PC-9 (cell line): ENCODE results near the gene CEP78. TPM values are rescaled to one million over a fixed set of nuclear protein-coding genes. Genes with fewer than 3 reads are reported as not detected.
"Not testable (repeated sequence)": the region's sequence is repeated elsewhere in the genome, so short reads cannot be mapped to it uniquely, and the experiment has no call there.

Source experiments
- BruUV-seq: library from RNA; stranded (reverse); fragments of 400-500 nt; replicated peaks from 2 replicates; lab custom pipeline; 2021; lab: Mats Ljungman, UMichigan
- CTCF ChIA-PET: fragments of 300-600 bp; sonication (Branson Sonifier 250); formaldehyde crosslinking; loops from one replicate; lab custom pipeline; 2022; ENCODE audit warnings: antibody characterized with exemption; lab: Charles Lee
- POLR2A ChIA-PET: fragments of 300-600 bp; sonication (Branson Sonifier 250); formaldehyde crosslinking; loops from one replicate; lab custom pipeline; 2022; ENCODE audit warnings: antibody characterized with exemption; ENCODE audit not compliant: unreplicated experiment; lab: Charles Lee
- DNase-seq, 2 experiments: peaks; one replicate each; pipeline versions ENCODE4 v3.0.0 to v3.0.0-alpha.2; 2015 to 2022; ENCODE audit warnings: mixed read lengths in 1 of 2
- H2AFZ ChIP-seq: fragments of 200-600 bp; sonication (generic); 2 replicates; pipeline ENCODE4 v1.8.1; 2017; ENCODE audit warnings: antibody characterized with exemption
- H3F3A ChIP-seq: fragments of 200-600 bp; sonication (generic); 2 replicates; pipeline ENCODE4 v1.8.1; 2017; ENCODE audit warnings: antibody characterized with exemption, mild to moderate bottlenecking, low read depth; ENCODE audit not compliant: insufficient read depth
- H3K27ac ChIP-seq: fragments of 200-600 bp; sonication (generic); 2 replicates; pipeline ENCODE4 v1.6.1; 2016; ENCODE audit warnings: mixed run types
- H3K27me3 ChIP-seq: fragments of 200-600 bp; sonication (generic); 2 replicates; pipeline ENCODE4 v1.6.1; 2016; ENCODE audit warnings: low read depth, mixed run types; ENCODE audit not compliant: insufficient read depth
- H3K36me3 ChIP-seq: fragments of 200-600 bp; sonication (generic); 2 replicates; pipeline ENCODE4 v1.6.1; 2016; ENCODE audit warnings: low read depth, mixed run types
- H3K4me1 ChIP-seq: fragments of 200-600 bp; sonication (generic); replicated peaks from 2 replicates; pipeline ENCODE4 v1.6.1; 2016; ENCODE audit warnings: mixed run types; ENCODE audit not compliant: insufficient read depth
- H3K4me2 ChIP-seq: fragments of 200-600 bp; sonication (generic); 2 replicates; pipeline ENCODE4 v1.6.1; 2017; ENCODE audit warnings: mixed run types
- H3K4me3 ChIP-seq: fragments of 200-600 bp; sonication (generic); 2 replicates; pipeline ENCODE4 v1.6.1; 2016; ENCODE audit warnings: mixed run types
- H3K79me2 ChIP-seq: fragments of 200-600 bp; sonication (generic); 2 replicates; pipeline ENCODE4 v1.6.1; 2017; ENCODE audit warnings: low read depth, mixed run types
- H3K9me2 ChIP-seq: fragments of 200-600 bp; sonication (generic); 2 replicates; pipeline ENCODE4 v1.8.1; 2017; ENCODE audit warnings: mild to moderate bottlenecking; ENCODE audit not compliant: insufficient read depth
- H3K9me3 ChIP-seq: fragments of 200-600 bp; sonication (generic); 2 replicates; pipeline ENCODE4 v1.8.1; 2016; ENCODE audit warnings: low read depth; ENCODE audit not compliant: insufficient read depth
- H4K20me1 ChIP-seq: fragments of 200-600 bp; sonication (generic); 2 replicates; pipeline ENCODE4 v1.8.1; 2017; ENCODE audit not compliant: insufficient read depth
- EZH2 ChIP-seq: fragments of 200-600 bp; sonication (generic); IDR thresholded peaks from 2 replicates; pipeline ENCODE4 v1.8.0; 2017; ENCODE audit warnings: antibody characterized with exemption, low read depth
- intact Hi-C: fragments of 100-400 bp; cut with micrococcal nuclease; formaldehyde crosslinking; loops from one replicate; pipeline ENCODE4 v1.10.0; 2022; ENCODE audit not compliant: unreplicated experiment
- total RNA-seq: library from RNA; stranded (reverse); gene quantifications from 2 replicates; pipeline ENCODE4 v1.2.3, GENCODE V29; 2021
- TF ChIP-seq, protein P1 (sequence below): fragments of 200-600 bp; sonication (generic); conservative IDR thresholded peaks from 2 replicates; pipeline ENCODE4 v1.6.1; 2017; ENCODE audit warnings: mixed run types, antibody characterized with exemption, mild to moderate bottlenecking, moderate library complexity

Gene CEP78
- total RNA-seq, 1 experiment from 2014 or later = 37.8 TPM

GRCh38 chr9:78278801-78279200 lies 42.9 kb downstream of the CEP78 start:
- H3K27me3 ChIP-seq = no peaks in the 10 kb centered on the region
- no TSS peak for BruUV-seq
- no peak overlapping the region for H2AFZ ChIP-seq
- no peak for DNase-seq
- H3F3A ChIP-seq = no peaks in the 10 kb centered on the region
- ChIA-PET POLR2A (interaction anchor here (0.7 kb wide), 1 partner anchor 44 kb away, joined by 6 read pairs; no protein-coding TSS in a partner anchor), CTCF (no interaction called here)
- no peaks in the 10 kb centered on the region for H3K4me1 ChIP-seq
- no peak overlapping the region for H3K4me2 ChIP-seq
- no peaks in the 10 kb centered on the region for H3K9me2 ChIP-seq
- no peak for TF ChIP-seq EZH2
- TF ChIP-seq, protein P1, sequence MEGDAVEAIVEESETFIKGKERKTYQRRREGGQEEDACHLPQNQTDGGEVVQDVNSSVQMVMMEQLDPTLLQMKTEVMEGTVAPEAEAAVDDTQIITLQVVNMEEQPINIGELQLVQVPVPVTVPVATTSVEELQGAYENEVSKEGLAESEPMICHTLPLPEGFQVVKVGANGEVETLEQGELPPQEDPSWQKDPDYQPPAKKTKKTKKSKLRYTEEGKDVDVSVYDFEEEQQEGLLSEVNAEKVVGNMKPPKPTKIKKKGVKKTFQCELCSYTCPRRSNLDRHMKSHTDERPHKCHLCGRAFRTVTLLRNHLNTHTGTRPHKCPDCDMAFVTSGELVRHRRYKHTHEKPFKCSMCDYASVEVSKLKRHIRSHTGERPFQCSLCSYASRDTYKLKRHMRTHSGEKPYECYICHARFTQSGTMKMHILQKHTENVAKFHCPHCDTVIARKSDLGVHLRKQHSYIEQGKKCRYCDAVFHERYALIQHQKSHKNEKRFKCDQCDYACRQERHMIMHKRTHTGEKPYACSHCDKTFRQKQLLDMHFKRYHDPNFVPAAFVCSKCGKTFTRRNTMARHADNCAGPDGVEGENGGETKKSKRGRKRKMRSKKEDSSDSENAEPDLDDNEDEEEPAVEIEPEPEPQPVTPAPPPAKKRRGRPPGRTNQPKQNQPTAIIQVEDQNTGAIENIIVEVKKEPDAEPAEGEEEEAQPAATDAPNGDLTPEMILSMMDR = no peak
- H3K36me3 ChIP-seq = no peaks in the 10 kb centered on the region
- H3K27ac ChIP-seq = no peak overlapping the region
- no peak overlapping the region for H3K4me3 ChIP-seq
- intact Hi-C loops = no loop called here
- no peaks in the 10 kb centered on the region for H4K20me1 ChIP-seq
- H3K9me3 ChIP-seq = no peaks in the 10 kb centered on the region
- no peaks in the 10 kb centered on the region for H3K79me2 ChIP-seq

- Histone ChIP-seq H3K9me2 (no peaks in the 10 kb centered on the region), H3K9me3 (no peaks in the 10 kb centered on the region), H3K4me3 (no peak overlapping the region), H3K27me3 (no peaks in the 10 kb centered on the region), H2AFZ (no peak overlapping the region), H3K4me1 (no peaks in the 10 kb centered on the region), H3F3A (no peaks in the 10 kb centered on the region), H3K4me2 (no peak overlapping the region), H3K36me3 (no peaks in the 10 kb centered on the region), H4K20me1 (no peaks in the 10 kb centered on the region), H3K79me2 (no peaks in the 10 kb centered on the region), H3K27ac (no peak overlapping the region)
- TF ChIP-seq, protein P1 = no peak
- TF ChIP-seq EZH2 = no peak
- DNase-seq = peak in 1 of 2 experiments; percentile 21
- no TSS peak for BruUV-seq
- intact Hi-C loops = no loop called here
- ChIA-PET POLR2A (no interaction called here), CTCF (no interaction called here)
These were observed 45.2 kb downstream of the CEP78 start for GRCh38 chr9:78280982-78281668.

DNA sequence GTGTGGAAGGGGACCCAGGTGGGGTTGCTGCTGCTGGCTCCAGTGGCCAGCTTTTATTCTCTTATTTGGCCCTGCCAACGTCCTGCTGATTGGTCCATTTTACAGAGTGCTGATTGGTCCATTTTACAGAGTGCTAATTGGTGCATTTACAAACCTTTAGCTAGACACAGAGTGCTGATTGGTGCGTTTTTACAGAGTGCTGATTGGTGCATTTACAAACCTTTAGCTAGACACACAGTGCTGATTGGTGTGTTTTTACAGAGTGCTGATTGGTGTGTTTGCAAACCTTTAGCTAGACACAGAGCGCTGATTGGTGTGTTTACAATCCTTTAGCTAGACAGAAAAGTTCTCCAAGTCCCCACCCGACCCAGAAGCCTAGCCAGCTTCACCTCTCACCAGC lies 48.3 kb downstream of the CEP78 start:
- H3K79me2 ChIP-seq, H3K4me1 ChIP-seq, H3K9me2 ChIP-seq, H3K4me3 ChIP-seq, H3K27me3 ChIP-seq, CTCF ChIA-PET, H3F3A ChIP-seq, H3K36me3 ChIP-seq, H2AFZ ChIP-seq, H3K27ac ChIP-seq, BruUV-seq, H4K20me1 ChIP-seq, H3K4me2 ChIP-seq, intact Hi-C loops, DNase-seq, POLR2A ChIA-PET, H3K9me3 ChIP-seq: not testable (repeated sequence)

DNA sequence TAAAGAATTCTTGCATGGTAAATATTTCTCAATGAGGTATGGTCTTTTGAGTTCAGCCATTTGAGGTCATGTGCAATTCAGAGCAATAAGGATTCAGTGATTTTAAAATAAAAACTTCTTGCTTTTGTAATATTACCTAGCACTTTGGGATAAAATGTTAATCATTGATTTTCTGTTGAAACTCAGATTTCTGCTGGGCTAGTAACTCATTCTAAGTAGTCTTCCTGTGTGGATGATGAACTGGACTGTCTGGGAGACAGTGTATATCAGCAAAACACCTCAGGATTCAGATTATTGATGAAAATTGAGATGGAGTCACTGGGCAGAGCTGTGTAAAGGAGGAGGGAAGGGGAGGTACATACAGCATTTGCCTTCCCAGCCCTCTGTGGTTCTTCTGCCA lies 50.2 kb downstream of the CEP78 start:
- no peaks in the 10 kb centered on the region for H3K4me1 ChIP-seq
- no peaks in the 10 kb centered on the region for H3K27me3 ChIP-seq
- intact Hi-C loops = no loop called here
- BruUV-seq = no TSS peak
- H3K9me2 ChIP-seq = no peaks in the 10 kb centered on the region
- no peaks in the 10 kb centered on the region for H3F3A ChIP-seq
- no peak overlapping the region for H3K27ac ChIP-seq
- H2AFZ ChIP-seq = no peak overlapping the region
- H3K4me2 ChIP-seq = no peak overlapping the region
- no peaks in the 10 kb centered on the region for H3K36me3 ChIP-seq
- H3K9me3 ChIP-seq = no peaks in the 10 kb centered on the region
- TF ChIP-seq, protein P1 = no peak
- TF ChIP-seq EZH2 = no peak
- H4K20me1 ChIP-seq = no peaks in the 10 kb centered on the region
- ChIA-PET POLR2A (no interaction called here), CTCF (no interaction called here)
- no peak overlapping the region for H3K4me3 ChIP-seq
- H3K79me2 ChIP-seq = no peaks in the 10 kb centered on the region
- no peak for DNase-seq
